Esophagus muscularis mucosa (tissue), 4 donors: Measurements from ENCODE around the gene NKAIN2.

Source experiments
- CTCF ChIP-seq, 3 experiments: fragments of 200-600 bp in 2 of 3; fragments of 450-650 bp in 1 of 3; sonication (generic) in 2 of 3; IDR thresholded peaks; one replicate each; pipeline ENCODE4 v1.5.1; 2017 to 2019; ENCODE audit warnings: antibody characterized with exemption in 3 of 3, mild to moderate bottlenecking in 2 of 3, moderate library complexity in 1 of 3
- EP300 ChIP-seq: sonication (generic); formaldehyde crosslinking; IDR thresholded peaks from one replicate; pipeline ENCODE4 v1.6.1; 2017; ENCODE audit warnings: antibody characterized with exemption
- POLR2A ChIP-seq: fragments of 450-650 bp; IDR thresholded peaks from one replicate; pipeline ENCODE4 v1.6.1; 2017; ENCODE audit warnings: antibody characterized with exemption, moderate library complexity, mild to moderate bottlenecking, low read depth

- TF ChIP-seq CTCF (IDR thresholded peaks at IDR 0.05) (no peak), POLR2A (no peak), EP300 (no peak)
These were observed 874.2 kb downstream of the NKAIN2 start for GRCh38 chr6:124677874-124678273.
